HG03097 (cell line): Measurements from ENCODE around the gene GAK.

Experiments
- ATAC-seq: cut with Tn5 transposase; IDR thresholded peaks from one replicate; pipeline ENCODE4 v1.9.1; 2021; ENCODE audit not compliant: unreplicated experiment, low FRiP score

GAK gene

DNA sequence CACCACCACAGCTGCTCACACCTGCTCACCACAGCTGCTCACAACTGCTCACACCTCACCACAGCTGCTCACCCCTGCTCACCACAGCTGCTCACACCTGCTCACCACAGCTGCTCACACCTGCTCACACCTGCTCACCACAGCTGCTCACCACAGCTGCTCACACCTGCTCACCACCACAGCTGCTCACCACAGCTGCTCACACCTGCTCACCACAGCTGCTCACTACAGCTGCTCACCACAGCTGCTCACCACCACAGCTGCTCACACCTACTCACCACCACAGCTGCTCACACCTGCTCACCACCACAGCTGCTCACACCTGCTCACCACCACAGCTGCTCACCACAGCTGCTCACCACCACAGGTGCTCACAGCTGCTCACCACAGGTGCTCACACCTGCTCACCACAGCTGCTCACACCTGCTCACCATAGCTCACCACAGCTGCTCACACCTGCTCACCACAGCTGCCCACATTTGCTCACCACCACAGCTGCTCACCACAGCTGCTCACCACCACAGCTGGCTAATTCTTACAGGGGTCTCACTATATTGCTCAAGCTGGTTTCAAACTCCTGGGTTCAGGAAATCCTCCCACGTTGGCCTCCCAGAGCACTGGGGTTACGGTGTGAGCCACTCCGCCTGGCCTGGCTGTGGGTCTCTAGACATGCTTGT, 75.8 kb downstream of the GAK start:
- no peak for ATAC-seq

- no peak for ATAC-seq
Measured at GRCh38 chr4:855880-856224, 76.3 kb downstream of the GAK start.

GRCh38 chr4:854356-854755, 77.8 kb downstream of the GAK start:
- ATAC-seq: no peak

DNA sequence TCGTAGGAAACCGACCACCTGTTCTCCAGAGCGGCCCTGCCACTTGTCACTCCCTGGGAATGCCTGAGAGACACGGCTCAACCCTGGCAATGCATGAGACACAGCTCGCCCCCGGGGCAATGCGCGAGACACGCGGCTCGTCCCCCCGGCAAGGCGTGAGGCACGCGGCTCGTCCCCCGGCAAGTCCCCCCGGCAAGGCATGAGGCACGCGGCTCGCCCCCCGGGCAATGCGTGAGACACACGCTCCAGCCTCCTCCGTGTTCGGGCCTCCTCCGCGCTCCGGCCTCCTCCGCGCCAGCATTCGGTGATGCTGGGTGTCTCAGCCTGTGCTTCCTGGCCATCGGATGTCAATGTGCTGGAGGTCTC, 78.7 kb downstream of the GAK start:
- no peak for ATAC-seq

GRCh38 chr4:851701-852430, 80.2 kb downstream of the GAK start:
- no peak for ATAC-seq

GRCh38 chr4:850323-850945, 81.7 kb downstream of the GAK start:
- no peak for ATAC-seq

GRCh38 chr4:849478-850175, 82.5 kb downstream of the GAK start:
- no peak for ATAC-seq

DNA sequence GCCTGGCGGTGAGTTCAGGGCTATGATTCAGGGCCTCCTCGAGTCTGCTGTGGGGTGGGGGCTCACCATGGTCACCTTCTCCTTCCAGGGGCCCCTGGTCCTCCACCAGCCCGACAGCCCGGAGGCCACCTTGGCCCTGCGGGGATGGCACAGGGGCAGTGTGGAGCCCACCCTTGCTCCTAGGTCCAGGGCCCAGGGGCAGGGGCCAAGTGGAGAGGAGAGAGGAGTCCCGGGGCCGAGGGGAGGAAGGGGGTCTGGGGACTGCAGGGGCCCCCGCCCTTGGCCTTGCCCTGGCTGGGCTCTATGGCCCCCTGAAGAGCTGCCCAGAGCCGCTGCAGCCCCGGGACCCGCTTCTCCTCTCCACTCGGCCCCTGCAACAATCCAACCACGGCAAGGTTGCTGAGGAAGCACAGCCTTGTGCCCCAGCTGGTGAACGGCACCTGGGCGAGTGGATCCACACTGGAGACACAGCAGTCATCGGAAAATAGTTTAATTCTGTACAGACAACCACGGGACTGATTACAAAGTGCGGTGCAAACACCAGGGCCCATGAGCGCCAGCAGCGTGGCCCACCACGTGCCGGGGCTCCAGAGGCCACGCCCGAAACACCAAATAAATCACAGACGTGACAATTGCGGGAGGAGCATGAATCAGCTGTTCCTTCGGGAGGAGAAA, 83.2 kb downstream of the GAK start:
- no peak for ATAC-seq

GRCh38 chr4:848307-848691, 83.8 kb downstream of the GAK start:
- ATAC-seq: no peak

GRCh38 chr4:845836-846251, 86.3 kb downstream of the GAK start:
- ATAC-seq: no peak

- ATAC-seq: no peak
Measured at GRCh38 chr4:845233-845835, 86.8 kb downstream of the GAK start.

DNA sequence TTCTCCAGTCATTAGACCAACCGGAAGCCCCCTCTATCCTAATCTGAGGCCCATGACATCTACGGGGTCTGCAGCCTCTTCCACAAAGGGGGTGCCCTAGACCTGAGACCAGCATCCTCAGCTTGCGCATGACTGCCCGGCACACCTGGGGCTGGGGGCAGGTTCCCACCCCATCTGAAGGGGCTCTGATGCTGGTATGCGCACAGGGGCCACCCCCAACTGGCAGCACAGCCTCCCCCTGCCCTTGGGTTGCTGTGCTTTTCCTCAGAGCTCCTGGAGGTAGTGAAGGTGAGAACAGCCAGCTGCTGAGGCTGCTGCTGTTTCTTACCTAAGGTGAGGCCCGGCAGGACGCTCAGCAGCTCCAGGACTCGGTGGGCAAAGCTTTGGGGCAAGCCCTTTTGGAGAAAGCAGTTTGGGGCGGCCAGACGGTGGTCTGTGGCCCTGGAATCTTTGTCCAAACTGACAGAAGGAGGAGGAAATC, 87.3 kb downstream of the GAK start:
- no peak for ATAC-seq

DNA sequence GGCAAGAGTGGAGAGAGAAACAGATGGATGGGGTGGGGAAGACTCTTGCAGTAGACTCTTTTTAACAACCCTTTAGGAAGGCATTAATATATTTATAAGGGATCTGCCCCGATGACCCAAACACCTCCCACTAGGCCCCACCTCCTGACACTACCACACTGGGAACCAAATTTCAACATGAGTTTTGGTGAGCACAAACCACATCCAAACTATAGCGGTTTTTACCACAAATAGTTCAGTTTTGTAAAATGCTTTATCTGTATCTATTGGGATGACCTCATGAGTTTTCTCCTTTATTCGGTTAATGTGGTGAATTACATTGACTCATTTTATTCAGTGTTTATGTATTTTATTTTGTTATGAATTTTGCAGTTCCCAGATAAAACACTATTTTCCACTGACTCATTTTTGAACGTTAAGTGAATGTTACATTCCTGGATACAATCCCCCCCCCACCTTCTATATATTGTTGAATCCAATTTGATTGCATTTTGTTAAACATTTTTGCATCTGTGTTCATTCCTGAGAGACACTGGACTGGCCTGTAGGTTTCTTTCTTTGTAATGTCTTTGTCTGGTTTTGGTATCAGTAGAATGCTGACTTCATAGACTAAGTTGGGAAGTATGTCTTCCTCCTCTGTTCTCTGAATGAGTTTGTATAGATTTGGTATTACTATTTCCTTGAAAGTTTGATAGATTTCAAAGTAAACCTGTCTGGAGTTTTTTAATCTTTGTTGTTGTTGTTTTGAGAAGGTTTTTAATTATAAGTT, 92.3 kb downstream of the GAK start:
- no peak for ATAC-seq

- ATAC-seq: no peak
Measured at GRCh38 chr4:837772-838171, 94.3 kb downstream of the GAK start.

DNA sequence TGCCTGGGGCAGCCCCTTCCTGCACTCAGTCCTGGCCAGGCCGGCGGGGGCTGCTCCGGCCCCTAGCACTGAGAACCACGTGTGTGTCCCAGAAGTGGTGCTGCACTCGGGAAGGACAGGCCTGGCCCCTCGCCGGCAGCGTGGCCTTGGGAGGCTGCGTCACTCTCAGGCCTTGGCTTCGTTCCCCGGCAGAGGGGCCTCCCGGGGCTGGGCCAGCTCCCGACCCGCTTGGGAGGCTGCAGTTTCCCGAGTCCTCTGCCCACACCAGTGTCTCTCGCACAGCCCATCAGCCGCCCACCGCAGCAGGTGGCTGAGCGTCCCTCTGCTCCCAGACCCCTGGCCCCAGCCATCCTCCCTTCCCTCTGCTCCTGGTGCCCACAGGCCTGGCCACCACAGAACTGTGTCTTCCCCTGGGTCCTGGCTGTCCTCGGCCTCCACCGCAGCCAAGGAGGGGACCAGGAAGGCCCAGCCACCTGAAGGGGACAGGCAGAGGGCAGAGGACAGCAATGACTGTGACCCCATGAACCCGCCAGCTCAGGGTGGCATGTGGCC, 95.3 kb downstream of the GAK start:
- no peak for ATAC-seq

DNA sequence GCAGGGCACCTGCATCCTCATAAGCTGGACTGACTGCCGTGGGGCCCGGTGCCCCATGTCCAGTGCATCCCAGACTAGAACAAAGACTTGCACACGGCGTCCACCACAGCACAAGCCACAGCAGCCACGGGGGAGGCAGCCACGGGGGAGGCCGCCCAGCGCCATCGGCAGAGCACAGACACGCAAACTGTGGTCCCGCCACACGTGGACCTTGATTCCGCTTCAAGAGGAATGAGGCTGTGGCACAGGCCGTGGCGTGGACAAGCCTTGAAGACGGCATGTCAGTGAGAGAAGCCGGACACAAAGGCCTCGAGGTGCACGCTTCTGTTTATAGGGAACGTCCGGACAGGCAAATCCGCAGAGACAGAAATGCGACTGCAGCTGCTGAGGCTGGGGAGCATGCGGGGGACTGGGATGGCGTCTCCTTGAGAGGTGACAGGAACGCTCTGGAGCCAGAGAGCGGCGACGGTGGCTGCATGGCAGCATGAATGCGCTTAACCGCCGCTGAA, 96.1 kb downstream of the GAK start:
- no peak for ATAC-seq

DNA sequence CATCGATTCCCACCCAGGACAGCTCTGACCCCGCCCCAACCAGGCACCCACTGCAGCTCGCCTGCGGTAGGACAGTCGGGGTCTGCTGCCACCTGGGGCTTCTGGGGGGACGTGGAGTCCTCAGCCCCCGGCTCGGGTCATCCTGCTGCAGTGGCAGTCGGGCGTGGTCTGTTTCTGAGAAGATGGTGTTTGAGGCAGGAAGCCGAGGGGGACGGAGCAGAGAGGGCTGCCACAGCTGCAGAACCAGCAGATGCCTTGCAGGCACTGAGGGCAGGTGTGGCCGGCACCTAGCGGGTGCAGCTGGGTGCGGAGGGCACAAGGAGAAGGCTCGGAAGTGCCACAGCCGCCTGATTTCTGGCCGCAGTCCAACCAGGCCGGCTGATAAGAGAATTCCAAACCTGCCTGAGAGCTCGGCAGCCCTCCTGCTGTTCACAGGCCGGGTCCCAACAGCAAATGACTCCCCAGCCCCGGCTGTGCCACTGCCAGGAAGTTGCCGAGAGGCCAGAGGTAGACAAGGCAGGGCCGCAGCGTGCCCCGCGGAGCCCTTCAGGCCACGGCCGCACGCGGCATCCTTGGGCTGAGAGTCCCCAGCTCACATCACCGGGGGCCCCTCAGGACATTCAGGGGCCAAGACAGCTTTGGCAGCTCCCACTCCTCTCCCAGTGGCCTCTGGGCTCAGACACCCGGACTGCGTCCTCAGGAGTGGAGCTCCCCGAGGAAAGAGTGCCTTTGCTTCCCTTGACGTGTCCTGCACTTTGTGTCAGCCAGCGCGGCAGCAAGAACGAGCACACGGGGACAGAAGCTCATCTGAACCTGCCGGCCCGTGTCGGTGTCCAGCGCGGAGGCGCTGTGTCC, 96.7 kb downstream of the GAK start:
- no peak for ATAC-seq
